Measurements from ENCODE around the gene RNASE13.
A peak's percentile ranks its signal among the peaks of the same experiment; 100 is the strongest.

The RNASE13 gene, protein sequence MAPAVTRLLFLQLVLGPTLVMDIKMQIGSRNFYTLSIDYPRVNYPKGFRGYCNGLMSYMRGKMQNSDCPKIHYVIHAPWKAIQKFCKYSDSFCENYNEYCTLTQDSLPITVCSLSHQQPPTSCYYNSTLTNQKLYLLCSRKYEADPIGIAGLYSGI

GRCh38 chr14:21034707-21035106, at the start of gene RNASE13:
Gene RNASE13 (minus strand): TSS chr14:21034807. CDS start chr14:21034288, 519 bp downstream.
- no peak for DNase-seq

DNA sequence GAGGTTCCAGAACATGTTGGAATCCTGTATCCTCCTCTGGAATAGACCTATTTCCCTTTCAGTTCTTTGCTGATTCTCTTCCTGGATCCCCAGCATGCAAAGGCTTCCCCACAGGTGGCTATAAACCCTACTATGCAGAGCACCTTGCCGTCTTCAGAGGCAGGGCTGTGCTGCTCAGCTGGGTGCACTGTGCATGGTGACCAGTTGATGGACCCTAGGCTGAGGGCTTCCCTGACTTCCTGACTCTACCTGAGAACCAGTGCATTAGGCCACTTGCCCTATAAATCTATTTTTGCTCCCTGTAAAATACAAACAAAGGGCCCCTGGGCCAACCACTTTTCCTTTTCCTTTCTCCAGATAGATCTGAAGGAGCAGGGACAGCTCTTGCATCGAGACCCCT, 49.8 kb upstream of the RNASE13 start:
- DNase-seq: no peak

DNA sequence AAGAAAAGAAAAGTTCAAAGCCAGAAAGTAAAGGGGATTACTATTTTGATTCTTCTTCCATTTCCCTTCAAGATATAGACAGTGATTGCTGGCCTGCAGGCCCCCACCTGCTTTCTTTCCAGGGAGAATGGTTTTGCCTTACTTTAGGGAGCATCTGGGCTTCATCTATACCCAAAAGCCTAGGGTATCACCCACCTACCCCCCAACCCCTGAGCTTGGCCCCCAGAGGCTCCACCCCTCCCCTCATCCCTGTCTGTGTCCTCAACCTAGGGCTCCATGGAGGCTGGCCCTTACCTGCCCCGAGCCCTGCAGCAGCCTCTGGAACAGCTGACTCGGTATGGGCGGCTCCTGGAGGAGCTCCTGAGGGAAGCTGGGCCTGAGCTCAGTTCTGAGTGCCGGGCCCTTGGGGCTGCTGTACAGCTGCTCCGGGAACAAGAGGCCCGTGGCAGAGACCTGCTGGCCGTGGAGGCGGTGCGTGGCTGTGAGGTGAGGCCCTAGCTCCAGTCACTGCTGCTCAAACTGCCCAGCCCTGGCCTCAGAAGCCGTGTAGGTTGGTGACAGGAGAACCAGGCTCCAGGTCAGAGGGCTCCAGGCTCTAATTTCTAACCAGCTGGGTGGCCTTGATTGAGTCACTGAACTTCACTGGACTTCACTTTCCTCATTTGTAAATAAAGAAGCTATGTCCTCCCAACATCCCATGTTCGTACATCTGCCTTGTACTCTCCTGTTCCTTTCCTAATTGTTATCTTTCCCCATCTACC, 49.1 kb upstream of the RNASE13 start:
- DNase-seq: no peak

- no peak for DNase-seq
These were observed 47.0 kb upstream of the RNASE13 start for GRCh38 chr14:21081521-21082142.

- no peak for DNase-seq
These were observed 44.1 kb upstream of the RNASE13 start for GRCh38 chr14:21078726-21079125.

DNA sequence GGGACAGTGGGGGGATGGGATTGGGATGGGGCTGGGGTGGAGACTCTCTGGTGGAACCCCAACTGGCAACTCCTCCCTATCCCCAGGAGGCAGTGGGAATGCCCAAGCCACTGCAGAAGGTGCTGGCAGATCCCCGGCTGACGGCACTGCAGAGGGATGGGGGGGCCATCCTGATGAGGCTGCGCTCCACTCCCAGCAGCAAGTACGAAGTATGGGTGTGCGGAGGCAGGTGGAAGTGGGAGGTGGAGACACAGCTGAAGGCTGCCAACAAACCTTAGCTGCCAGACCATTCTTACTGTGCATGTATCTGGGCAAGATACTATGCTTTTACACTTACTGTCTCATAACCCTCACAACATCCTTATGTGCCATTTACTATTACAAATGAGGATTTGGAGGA, 43.7 kb upstream of the RNASE13 start:
- DNase-seq: no peak

GRCh38 chr14:21077672-21078071, 43.1 kb upstream of the RNASE13 start:
- no peak for DNase-seq

DNA sequence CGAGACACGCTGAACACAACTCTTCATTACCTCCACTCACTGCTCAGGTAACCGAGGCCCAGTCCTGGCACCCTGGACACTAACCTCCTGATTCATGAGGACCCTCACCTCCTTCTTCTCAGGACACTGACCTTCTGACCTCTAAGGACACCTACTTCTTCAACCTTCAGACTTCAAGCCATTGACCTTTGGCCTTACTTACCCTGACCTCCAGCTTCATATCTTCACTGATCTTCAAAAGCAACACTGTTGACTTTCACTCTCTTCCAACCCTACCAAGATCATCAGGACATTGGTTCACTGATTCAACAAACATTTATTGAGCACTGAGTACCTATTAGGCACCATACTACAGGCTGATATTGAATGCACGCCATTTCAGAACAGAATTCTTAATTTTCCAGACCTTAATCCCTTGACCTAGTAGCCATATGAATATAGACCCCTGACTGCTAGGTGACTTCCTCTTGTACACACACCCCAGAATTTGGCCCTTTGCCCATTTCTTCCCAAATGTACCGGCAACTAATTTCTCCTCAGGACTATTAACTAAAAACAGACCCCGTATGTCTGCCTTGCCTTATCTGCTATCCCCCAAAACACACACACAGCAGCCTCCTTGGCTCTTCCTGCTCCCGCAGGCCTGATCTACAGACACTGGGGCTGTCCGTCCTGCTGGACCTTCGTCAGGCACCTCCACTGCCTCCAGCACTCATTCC, 41.3 kb upstream of the RNASE13 start:
- DNase-seq: no peak

GRCh38 chr14:21074398-21075272, 40.0 kb upstream of the RNASE13 start:
- no peak for DNase-seq

DNA sequence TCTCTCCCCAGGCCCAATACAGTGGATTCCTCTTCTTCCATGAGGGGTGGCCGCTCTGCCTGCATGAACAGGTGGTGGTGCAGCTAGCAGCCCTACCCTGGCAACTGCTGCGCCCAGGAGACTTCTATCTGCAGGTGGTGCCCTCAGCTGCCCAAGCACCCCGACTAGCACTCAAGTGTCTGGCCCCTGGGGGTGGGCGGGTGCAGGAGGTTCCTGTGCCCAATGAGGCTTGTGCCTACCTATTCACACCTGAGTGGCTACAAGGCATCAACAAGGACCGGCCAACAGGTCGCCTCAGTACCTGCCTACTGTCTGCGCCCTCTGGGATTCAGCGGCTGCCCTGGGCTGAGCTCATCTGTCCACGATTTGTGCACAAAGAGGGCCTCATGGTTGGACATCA, 39.3 kb upstream of the RNASE13 start:
- DNase-seq: no peak

- DNase-seq: no peak
These were observed 38.3 kb upstream of the RNASE13 start for GRCh38 chr14:21072781-21073339.

DNA sequence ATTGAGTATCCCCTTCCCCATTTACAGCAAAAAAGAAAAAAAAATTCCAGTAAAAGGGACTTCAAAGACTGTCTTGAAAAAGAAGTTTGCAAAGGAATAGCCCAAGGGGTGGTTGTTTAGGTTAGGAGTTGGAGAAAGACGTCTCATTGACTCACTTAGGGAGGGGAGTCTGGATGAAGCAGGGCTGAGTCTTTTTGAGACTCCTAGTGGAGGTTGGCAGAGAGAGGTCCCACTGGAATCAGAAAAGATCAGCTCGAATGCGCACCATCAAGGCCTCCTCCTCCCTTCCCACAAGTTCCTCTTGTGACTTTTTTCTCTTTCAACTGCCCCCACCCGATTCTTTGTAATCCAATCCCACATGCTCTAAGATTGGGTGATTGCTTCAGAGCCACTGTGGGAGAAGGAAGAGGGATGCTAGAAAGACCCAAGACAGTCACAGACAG, 37.4 kb upstream of the RNASE13 start:
- no peak for DNase-seq

DNA sequence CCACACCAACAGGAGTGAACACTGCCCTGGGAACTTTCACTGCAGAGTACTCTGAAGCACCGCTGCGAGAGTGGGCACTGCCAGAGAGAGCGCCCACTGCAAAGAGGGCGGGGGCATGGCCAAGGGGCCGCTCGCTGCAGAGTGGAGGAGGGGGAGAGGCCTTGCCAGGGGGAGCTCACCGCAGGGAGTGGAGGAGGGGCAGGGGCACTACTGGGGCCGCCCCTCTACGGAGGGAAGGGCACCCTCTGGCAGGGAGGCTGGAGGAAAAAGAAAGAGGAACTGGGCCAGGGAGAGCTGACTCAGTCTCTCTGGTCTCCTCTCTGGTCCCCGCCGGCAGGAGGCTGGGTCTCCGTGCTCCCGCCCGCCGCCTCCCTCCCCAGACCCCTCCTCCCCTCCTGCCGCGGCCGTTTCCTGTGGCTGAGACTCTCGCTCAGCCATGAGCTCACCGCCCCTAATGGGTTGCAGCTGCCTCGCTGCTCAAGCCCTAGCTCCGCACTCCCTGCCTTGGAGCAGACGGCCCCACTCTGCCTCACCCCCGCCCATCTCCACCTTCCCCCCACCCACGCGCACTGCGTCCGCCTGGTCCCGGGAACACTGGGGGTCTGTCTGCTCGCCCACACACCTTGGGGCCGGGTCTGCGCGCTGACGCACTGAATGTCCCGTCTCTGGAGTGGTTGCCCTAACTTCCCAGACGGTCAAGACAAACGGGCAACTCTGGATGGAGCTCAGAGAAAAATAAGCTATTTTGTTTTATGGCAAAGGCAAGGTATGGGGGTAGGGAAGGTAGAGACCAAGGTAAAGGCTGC, 36.8 kb upstream of the RNASE13 start:
- DNase-seq: no peak

- DNase-seq: no peak
These were observed 36.1 kb upstream of the RNASE13 start for GRCh38 chr14:21070610-21071224.

- DNase-seq: no peak
These were observed 35.5 kb upstream of the RNASE13 start, which contains the start of gene ARHGEF40 for GRCh38 chr14:21070083-21070609. Gene ARHGEF40 (plus strand): TSS chr14:21070304. CDS start chr14:21070397, 93 bp downstream.

DNA sequence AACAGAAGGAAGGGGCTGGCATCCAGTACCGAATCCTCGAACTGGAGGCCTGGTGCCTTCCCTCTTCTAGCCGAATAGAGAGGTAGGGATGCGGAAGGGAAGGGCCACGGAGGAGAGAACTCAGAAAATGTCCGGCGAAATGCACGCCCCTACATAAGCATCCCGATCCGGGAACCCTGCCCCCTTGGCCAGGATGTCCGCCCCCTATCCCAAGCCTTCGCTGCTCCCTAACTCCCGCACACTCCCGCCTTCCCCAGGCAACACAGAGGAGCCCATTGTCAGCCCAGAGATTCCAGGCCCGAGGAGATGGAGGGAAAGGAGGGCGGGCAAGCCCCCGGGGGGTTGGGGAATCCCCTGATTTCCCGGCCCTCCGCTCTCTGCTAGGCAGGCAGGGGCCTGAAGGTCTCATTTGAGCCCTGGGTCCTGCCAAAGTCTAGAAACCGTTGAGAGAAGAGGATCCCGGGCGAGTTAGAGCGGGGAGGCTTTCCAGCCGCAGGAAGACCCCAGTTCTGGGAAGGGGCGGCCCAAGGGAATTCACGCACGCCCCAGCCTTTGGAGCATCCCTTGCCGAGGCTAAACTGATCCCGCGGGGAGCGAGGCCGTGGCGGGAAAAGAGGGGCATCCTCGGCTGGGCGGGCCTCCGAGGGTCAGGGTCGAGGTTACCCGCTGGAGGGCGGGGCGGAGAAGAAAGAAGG, 34.9 kb upstream of the RNASE13 start:
- no peak for DNase-seq

- DNase-seq: peak; percentile 30
These were observed 34.1 kb upstream of the RNASE13 start for GRCh38 chr14:21068521-21069387.

DNA sequence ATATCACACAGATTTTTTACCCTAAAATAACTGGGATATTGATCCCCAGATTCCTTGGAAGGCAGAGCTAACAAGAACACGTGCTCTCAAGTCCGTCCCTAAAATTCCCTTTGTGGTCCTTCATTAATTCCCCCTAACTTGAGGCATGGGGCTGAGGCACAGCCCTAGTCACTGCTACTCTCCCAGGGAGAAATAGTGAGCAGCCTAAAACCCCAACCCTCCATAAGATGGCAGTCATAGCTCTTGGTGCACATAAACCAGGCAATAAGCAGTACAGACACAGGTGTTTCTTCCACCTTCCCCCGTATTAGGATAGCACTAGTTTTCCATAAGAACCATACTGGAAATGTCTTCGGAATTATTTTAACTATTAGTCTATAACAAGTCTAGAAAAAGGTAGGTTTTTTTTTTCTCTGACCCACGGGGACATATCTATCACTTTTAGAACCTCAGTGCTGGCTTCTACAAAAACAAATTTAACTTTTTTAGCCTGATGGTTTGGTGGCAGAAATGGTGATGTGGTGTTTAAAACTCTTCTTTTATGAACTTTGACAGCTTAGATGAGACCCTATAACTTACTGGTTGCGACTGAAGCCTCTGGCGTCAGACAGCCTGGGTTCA, 32.4 kb upstream of the RNASE13 start:
- no peak for DNase-seq

Measured in stimulated activated CD4-positive, alpha-beta T cell treated with anti-CD3 and anti-CD28 coated beads, Interleukin-4, amount 100 ng/mL, for 1 hour (primary cell).